IPS-NIHi11 (cell line): ENCODE measurements around the gene EIPR1.

Experiments used
- DNase-seq: peaks from one replicate; pipeline ENCODE4 v3.0.0; 2012; ENCODE audit warnings: mixed read lengths, low spot score

Gene EIPR1

GRCh38 chr2:3377612-3378432 lies at the start of gene EIPR1:
TSS of gene EIPR1 (minus strand) at chr2:3377818. CDS start at chr2:3377689, 129 bp downstream.
- DNase-seq = peak; percentile 95

- no peak for DNase-seq
Measured at GRCh38 chr2:3427272-3427671, 49.7 kb upstream of the EIPR1 start.

- no peak for DNase-seq
Measured at GRCh38 chr2:3426615-3427014, 49.0 kb upstream of the EIPR1 start.

- DNase-seq = no peak
Measured at GRCh38 chr2:3424171-3424795, 46.7 kb upstream of the EIPR1 start.

DNA sequence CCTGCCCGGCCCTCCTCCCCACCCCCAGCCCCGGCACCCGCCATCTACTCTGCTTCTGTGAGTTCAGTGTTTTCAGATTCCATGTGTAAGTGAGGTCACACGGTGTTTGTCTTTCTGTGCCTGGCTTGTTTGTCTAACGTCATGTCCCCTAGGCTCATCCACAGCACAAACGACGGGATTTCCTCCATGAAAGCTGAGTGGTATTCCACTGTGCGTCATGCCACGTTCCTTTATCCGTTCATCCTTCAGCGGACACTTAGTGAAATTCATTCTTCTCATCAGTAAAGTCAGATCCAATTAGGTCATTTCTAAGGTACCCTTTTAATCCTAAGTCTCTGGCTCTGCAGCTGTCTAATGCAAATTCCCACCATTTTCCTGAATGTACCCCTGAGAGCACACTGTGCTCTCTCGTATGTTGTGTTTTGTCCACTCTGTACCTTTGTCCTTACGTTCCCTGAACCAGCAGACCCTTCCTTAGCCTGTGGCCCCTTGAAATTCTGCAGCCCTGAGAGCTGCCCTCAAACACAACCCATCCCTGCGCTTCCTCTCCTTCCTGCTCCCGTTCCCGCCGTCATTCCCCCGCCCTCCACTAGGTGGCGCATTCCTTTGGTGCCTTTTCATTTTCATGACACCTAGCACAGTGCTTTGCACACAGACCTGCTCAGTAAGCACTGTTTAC lies 46.0 kb upstream of the EIPR1 start:
- peak; percentile 87 for DNase-seq

- DNase-seq = no peak
Measured at GRCh38 chr2:3422161-3422779, 44.7 kb upstream of the EIPR1 start.

DNA sequence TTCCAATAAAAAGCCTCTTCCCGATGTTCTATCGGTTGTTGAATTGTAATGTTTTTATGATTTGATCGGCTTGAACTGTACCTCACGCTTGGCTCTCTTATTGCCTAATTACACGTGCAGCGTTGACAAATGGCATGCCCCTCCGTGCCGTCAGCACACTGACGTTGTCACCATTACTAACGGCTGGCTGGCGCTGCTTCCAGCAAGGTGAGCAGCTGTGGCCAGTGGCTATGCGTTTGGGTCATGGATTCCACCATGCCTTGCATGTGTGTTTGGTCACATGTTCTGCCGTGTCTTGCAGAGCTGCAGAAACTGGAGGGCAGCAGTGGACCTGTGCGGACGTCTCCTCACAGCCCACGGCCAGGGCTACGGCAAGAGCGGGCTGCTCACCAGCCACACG lies 44.0 kb upstream of the EIPR1 start:
- no peak for DNase-seq

- no peak for DNase-seq
Measured at GRCh38 chr2:3420769-3421397, 43.3 kb upstream of the EIPR1 start.

DNA sequence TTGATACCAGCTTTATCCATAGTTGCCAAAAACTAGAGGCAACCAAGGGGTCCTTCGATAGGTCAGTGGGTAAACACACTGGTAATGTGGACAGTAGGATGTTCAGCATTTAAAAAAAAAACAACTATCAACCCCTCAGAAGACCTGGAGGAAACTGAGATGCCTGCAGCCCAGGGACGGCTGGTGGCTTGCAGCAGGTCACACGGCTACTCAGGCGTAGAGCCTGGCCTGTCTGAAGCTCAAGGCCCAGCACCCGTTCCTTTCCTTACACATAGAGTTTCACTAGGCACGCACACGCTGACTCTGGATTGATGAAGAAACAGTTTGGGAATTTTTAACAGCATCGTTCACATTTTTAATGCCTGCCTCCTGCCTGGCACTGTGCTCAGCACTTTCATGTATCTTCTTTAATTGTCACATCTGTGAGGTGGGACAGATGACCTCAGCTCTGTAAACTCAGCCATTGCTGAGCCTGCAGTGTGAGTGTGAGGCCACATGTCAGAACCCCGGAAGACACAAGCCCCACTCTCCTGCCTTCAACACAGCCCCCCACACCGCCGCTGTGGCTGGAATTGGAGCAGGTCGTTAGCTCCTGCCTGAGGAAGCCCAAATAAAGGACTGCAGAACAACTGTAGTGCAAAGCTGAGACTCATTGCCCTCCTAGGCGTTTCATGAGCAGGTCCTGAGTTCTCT lies 42.6 kb upstream of the EIPR1 start:
- DNase-seq = no peak

GRCh38 chr2:3418766-3419404 lies 41.3 kb upstream of the EIPR1 start:
- no peak for DNase-seq

DNA sequence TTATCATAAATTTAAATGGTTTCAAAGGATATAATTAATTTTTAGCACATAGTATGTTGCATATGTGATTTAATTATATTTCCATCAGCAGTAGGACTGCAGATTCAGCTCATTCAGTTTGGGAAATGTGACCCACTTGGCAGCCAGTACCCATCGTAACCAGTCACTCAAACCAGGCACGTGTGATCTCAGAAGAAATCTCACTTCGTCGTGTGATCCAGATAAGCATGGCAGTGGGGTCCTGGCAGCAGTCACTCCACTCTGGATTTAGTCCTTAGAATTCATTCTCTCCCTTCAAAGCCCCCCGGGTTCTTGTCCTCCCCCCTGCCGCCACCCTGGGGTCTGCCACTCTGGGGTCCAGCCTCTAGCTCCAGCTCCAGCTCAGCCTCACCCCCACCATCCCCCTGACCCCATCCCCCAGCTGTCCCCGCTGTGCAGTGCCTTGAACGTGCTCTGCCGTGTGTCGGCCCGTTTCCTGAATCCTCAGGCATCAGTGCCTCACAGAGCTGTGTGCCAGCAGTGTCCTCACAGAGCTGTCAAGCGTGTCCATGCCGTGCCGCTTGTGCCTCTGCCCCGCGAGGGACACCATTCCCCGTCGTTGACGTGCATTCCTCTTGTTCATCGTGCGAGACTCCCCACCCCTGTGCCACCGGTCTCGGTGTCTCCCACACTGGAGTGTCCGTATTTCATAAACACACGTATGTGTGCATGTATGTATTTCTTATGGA lies 36.7 kb upstream of the EIPR1 start:
- no peak for DNase-seq

GRCh38 chr2:3413697-3414096 lies 36.1 kb upstream of the EIPR1 start:
- DNase-seq = no peak

DNA sequence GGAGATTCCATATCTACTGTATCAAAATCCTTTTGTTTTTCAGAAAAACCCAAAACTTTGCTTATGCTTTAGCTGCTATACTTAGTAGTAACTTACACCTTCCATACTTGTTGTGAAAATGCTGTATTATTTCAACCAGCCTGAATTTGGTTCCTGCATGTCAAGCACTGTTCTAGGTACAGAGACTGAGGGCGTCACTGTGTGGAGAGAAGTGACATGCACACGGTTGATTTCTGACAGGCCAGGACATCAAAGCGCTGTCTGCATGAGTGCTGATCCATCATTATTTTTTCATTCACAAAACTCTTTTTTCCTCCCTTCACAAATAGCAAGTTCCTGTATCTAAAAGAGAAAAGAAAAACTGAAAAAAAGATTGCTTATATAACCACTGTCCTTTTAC lies 33.5 kb upstream of the EIPR1 start:
- no peak for DNase-seq

DNA sequence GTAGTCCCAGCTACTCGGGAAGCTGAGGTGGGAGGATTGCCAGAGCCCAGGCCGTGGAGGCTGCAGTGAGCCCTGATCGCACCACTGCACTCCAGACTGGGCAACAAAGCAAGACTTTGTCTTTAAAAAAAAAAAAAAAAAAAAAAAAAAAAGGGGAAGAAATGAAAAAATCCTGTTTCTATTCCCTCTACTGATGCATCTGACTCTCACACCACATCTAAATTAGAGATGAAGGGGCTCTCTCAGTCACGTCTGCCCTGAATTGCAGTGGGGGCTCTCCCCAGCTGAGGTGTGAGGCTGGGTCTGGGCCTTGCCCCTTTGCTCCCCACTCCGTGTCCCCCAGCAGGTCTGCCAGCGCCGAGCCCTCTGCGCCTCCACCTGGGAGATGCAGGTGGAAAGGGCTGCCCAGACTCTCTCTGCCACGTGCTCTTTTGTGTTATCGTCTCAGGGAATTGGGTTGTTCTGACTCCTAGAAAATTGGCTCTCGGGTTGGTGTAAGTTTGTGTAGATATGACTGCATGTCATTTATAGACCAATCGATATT lies 32.1 kb upstream of the EIPR1 start:
- no peak for DNase-seq

GRCh38 chr2:3408781-3409180 lies 31.2 kb upstream of the EIPR1 start:
- no peak for DNase-seq

GRCh38 chr2:3406501-3406900 lies 28.9 kb upstream of the EIPR1 start:
- DNase-seq = no peak

- DNase-seq = no peak
Measured at GRCh38 chr2:3405876-3406275, 28.3 kb upstream of the EIPR1 start.

GRCh38 chr2:3405307-3405706 lies 27.7 kb upstream of the EIPR1 start:
- DNase-seq = no peak

- DNase-seq = no peak
Measured at GRCh38 chr2:3404349-3404894, 26.8 kb upstream of the EIPR1 start.
